Endothelial cell of umbilical vein (primary cell): ENCODE results near the gene AXDND1. TPM values are rescaled to one million over a fixed set of nuclear protein-coding genes. Genes with fewer than 3 reads are reported as not detected.
"Not testable (repeated sequence)": the region's sequence is repeated elsewhere in the genome, so short reads cannot be mapped to it uniquely, and the experiment has no call there.

Source experiments
- BruUV-seq: library from RNA; stranded (reverse); fragments of 400-500 nt; replicated peaks from 2 replicates; lab custom pipeline; 2021; lab: Mats Ljungman, UMichigan
- CTCF ChIA-PET: fragments of 300-600, 350-600 bp; sonication (Branson Sonifier 250); formaldehyde crosslinking; loops from one replicate; lab custom pipeline; 2021; ENCODE audit warnings: antibody characterized with exemption, inconsistent platforms; lab: Charles Lee
- POLR2A ChIA-PET: fragments of 300-600, 350-600 bp; sonication (Branson Sonifier 250); formaldehyde crosslinking; loops from one replicate; lab custom pipeline; 2021; ENCODE audit warnings: antibody characterized with exemption, inconsistent platforms; lab: Charles Lee
- DNase-seq: peaks from one replicate; pipeline ENCODE4 v3.0.0-alpha.2; 2011; ENCODE audit warnings: low read depth, low spot score
- FAIRE-seq: peaks from 2 replicates; lab custom pipeline; 2011; peaks lifted over from hg19 to GRCh38; lab: Jason Lieb, UNC
- H2AFZ ChIP-seq: 2 replicates; pipeline ENCODE4 v1.6.0; 2012; ENCODE audit warnings: low read depth, low read length, control low read depth, inconsistent platforms
- H3K27ac ChIP-seq: 2 replicates; pipeline ENCODE4 v1.5.1; 2011; ENCODE audit warnings: low read depth, mild to moderate bottlenecking, control low read depth, low read length, moderate library complexity; ENCODE audit not compliant: insufficient read depth
- H3K27me3 ChIP-seq, 2 experiments: 2 replicates each; pipeline versions ENCODE4 v1.6.0 to v1.6.1; 2011; ENCODE audit warnings: low read length in 2 of 2, mixed read lengths in 1 of 2; ENCODE audit not compliant: control insufficient read depth in 2 of 2, insufficient read depth in 2 of 2
- H3K36me3 ChIP-seq, 2 experiments: 2 replicates in 1 of 2; 3 replicates in 1 of 2; pipeline ENCODE4 v1.5.1; 2011; ENCODE audit warnings: low read length in 2 of 2, mild to moderate bottlenecking in 1 of 2, moderate library complexity in 1 of 2; ENCODE audit not compliant: control insufficient read depth in 2 of 2, insufficient read depth in 2 of 2; ENCODE audit errors: extremely low read depth in 1 of 2
- H3K4me1 ChIP-seq: 3 replicates; pipeline ENCODE4 v1.5.1; 2011; ENCODE audit warnings: mild to moderate bottlenecking, low read length; ENCODE audit not compliant: control insufficient read depth, insufficient read depth; ENCODE audit errors: extremely low read depth
- H3K4me2 ChIP-seq: 2 replicates; pipeline ENCODE4 v1.6.1; 2011; ENCODE audit warnings: low read length, control low read depth, mixed read lengths; ENCODE audit not compliant: insufficient read depth
- H3K4me3 ChIP-seq, 3 experiments: fragments of 200-600 bp in 1 of 3; sonication (generic), shearing (Covaris generic) in 1 of 3; replicated peaks in 1 of 3; 2 replicates each; pipeline ENCODE4 v1.5.1; 2011 to 2016; ENCODE audit warnings: control low read depth in 3 of 3, low read length in 3 of 3, mild to moderate bottlenecking in 2 of 3, inconsistent platforms in 1 of 3, low read depth in 1 of 3, moderate library complexity in 1 of 3; ENCODE audit not compliant: insufficient read depth in 1 of 3
- H3K79me2 ChIP-seq: 2 replicates; pipeline ENCODE4 v1.6.0; 2012; ENCODE audit warnings: low read length, inconsistent platforms; ENCODE audit not compliant: control insufficient read depth, insufficient read depth
- H3K9ac ChIP-seq: replicated peaks from 2 replicates; pipeline ENCODE3; 2011; ENCODE audit warnings: low read length, control low read depth; ENCODE audit not compliant: insufficient read depth; ENCODE audit errors: extremely low read depth
- H3K9me1 ChIP-seq: replicated peaks from 3 replicates; pipeline ENCODE4 v1.6.0; 2011; ENCODE audit warnings: mild to moderate bottlenecking, low read length; ENCODE audit not compliant: control insufficient read depth, insufficient read depth; ENCODE audit errors: extremely low read depth
- H3K9me3 ChIP-seq: replicated peaks from 2 replicates; pipeline ENCODE4 v1.5.1; 2012; ENCODE audit warnings: low read length, inconsistent platforms; ENCODE audit not compliant: control insufficient read depth, insufficient read depth
- H4K20me1 ChIP-seq: replicated peaks from 2 replicates; pipeline ENCODE3; 2011; ENCODE audit warnings: mild to moderate bottlenecking, low read length; ENCODE audit not compliant: control insufficient read depth, insufficient read depth; ENCODE audit errors: extremely low read depth
- FOS ChIP-seq: IDR thresholded peaks from 2 replicates; pipeline ENCODE4 v1.6.1; 2011; ENCODE audit warnings: mild to moderate bottlenecking, low read length, moderate library complexity, borderline replicate concordance; ENCODE audit not compliant: insufficient read depth
- POLR2A ChIP-seq: IDR thresholded peaks from 2 replicates; pipeline ENCODE4 v1.6.1; 2012; ENCODE audit warnings: low read depth, mild to moderate bottlenecking, control low read depth, low read length
- dilution Hi-C: fragments of 300-500 bp; cut with MboI; formaldehyde crosslinking; loops from one replicate; pipeline ENCODE4 v1.15.0; 2019; ENCODE audit warnings: low sequenced_read_pairs; ENCODE audit not compliant: extremely low pct_ligation_motif_present
- intact Hi-C: fragments of 100-400 bp; cut with micrococcal nuclease; formaldehyde crosslinking; loops from one replicate; pipeline ENCODE4 v1.10.0; 2022
- polyA plus RNA-seq, 4 experiments: library from polyadenylated mRNA; depleted of rRNA in 3 of 4; stranded (reverse) in 3 of 4; unstranded in 1 of 4; fragments of >200 nt; gene quantifications; 2 replicates each; pipeline versions ENCODE4 v1.2.1 to v1.2.3, GENCODE V29; 2011 to 2012; ENCODE audit warnings: missing spikeins in 1 of 4
- total RNA-seq: library from RNA; stranded (reverse); gene quantifications from 2 replicates; pipeline ENCODE4 v1.2.3, GENCODE V29; 2021
- TF ChIP-seq, protein P1 (sequence below), 2 donors: IDR thresholded peaks; 1 replicate in 1 of 2; 2 replicates in 1 of 2; pipeline ENCODE4 v1.5.1; 2011; ENCODE audit warnings: low read length in 2 of 2, mild to moderate bottlenecking in 2 of 2, moderate library complexity in 2 of 2, control low read depth in 1 of 2, inconsistent platforms in 1 of 2, low read depth in 1 of 2; ENCODE audit not compliant: insufficient read depth in 1 of 2; ENCODE audit errors: extremely low read depth in 1 of 2

The AXDND1 gene
- total and polyA plus RNA-seq, 2 donors (not counting 3 experiments of a cell fraction or from before 2014, with no cell fraction given) = 0.17 TPM; not detected in 1

DNA sequence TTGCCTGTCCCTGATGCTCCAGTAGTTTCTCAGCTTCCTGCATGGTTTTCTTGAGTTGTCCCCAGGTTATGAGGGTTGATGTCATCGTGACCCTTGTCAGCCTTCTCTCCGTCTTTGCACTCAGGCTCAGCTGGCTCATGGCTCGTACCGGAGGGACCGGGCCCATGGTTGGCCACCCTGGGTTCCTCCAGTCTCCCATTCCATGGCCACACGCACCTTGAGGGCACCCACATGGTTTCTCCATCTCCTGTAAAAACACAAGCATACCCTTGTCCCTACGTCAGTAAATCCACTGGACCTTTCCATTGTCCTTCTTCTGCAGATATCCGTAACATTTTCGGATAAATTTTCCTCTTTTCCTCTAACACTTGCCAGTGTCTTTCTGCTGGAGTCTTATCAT lies 73.9 kb downstream of the AXDND1 start:
- BruUV-seq, CTCF ChIA-PET, H3K27ac ChIP-seq, POLR2A ChIA-PET, H3K4me3 ChIP-seq, H3K4me2 ChIP-seq, H3K9me3 ChIP-seq, H3K9me1 ChIP-seq, H3K4me1 ChIP-seq, H2AFZ ChIP-seq, FAIRE-seq, dilution Hi-C loops, H3K79me2 ChIP-seq, H3K36me3 ChIP-seq, DNase-seq, H4K20me1 ChIP-seq, H3K27me3 ChIP-seq, H3K9ac ChIP-seq: not testable (repeated sequence)
- intact Hi-C loops = loop anchor here (10.0 kb wide), 1 partner anchor 185 kb away; no protein-coding TSS in a partner anchor

DNA sequence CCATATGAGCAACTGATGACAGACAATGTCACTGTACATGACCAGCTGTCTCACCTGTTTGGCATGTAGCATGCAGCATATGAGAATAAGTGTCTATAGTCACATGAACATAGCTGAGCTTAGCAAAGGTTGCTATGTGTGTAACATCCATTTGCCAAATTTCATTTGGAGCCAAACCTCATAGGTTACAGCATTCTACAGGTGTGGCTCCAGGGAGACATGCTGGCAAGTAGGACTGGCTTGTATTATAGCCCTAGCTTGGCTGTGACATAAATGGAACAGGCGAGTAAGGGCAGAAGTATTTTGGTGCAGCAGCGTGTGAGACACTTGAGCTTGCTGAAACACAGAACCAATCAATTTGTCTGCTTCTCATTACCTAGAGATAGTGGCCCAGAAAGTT lies 74.5 kb downstream of the AXDND1 start:
- POLR2A ChIA-PET, CTCF ChIA-PET, H3K4me1 ChIP-seq, H3K9ac ChIP-seq, BruUV-seq, dilution Hi-C loops, H2AFZ ChIP-seq, H3K9me1 ChIP-seq, H3K4me2 ChIP-seq, H3K4me3 ChIP-seq, FAIRE-seq, H3K27ac ChIP-seq, H3K9me3 ChIP-seq, H3K27me3 ChIP-seq, H3K79me2 ChIP-seq, DNase-seq, H3K36me3 ChIP-seq, H4K20me1 ChIP-seq, intact Hi-C loops: not testable (repeated sequence)

DNA sequence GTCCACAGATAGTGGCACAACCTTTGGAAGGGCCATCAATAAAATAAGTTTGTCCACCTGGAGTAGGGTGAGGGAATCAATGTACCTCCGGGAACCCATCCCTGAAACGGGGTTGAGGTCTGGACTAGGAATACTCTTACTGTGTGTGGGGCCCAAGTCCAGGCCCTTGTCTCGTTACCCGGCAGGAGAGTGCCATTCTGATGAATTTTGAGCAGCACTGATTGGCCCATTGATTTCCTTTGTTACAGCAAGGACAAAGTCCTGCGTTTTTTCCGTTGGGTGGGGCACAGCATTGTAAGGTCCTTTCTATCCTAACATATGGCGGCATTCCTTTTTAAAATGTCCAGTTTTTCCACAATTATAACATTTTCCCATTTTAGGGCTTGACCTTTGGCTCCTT lies 75.2 kb downstream of the AXDND1 start:
- ChIA-PET POLR2A (no interaction called here), CTCF (no interaction called here)
- Histone ChIP-seq H3K4me2 (no peak overlapping the region), H2AFZ (no peak overlapping the region), H3K27ac (no peak overlapping the region), H3K9me3 (no peaks in the 10 kb centered on the region), H3K79me2 (no peaks in the 10 kb centered on the region), H4K20me1 (no peaks in the 10 kb centered on the region), H3K36me3 (no peaks in the 10 kb centered on the region), H3K9ac (no peak overlapping the region), H3K4me3 (no peak overlapping the region), H3K4me1 (no peaks in the 10 kb centered on the region), H3K9me1 (no peaks in the 10 kb centered on the region), H3K27me3 (no peaks in the 10 kb centered on the region)
- dilution Hi-C loops = no loop called here
- no peak for FAIRE-seq
- intact Hi-C loops = no loop called here
- no peak for DNase-seq
- no TSS peak for BruUV-seq
- TF ChIP-seq, protein P1, sequence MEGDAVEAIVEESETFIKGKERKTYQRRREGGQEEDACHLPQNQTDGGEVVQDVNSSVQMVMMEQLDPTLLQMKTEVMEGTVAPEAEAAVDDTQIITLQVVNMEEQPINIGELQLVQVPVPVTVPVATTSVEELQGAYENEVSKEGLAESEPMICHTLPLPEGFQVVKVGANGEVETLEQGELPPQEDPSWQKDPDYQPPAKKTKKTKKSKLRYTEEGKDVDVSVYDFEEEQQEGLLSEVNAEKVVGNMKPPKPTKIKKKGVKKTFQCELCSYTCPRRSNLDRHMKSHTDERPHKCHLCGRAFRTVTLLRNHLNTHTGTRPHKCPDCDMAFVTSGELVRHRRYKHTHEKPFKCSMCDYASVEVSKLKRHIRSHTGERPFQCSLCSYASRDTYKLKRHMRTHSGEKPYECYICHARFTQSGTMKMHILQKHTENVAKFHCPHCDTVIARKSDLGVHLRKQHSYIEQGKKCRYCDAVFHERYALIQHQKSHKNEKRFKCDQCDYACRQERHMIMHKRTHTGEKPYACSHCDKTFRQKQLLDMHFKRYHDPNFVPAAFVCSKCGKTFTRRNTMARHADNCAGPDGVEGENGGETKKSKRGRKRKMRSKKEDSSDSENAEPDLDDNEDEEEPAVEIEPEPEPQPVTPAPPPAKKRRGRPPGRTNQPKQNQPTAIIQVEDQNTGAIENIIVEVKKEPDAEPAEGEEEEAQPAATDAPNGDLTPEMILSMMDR (IDR thresholded peaks at IDR 0.05; ENCODE audit: extremely low read depth in 1 of 2, insufficient read depth in 1 of 2, low read depth in 1 of 2, low read length in 2 of 2) = no peak
- TF ChIP-seq POLR2A (no peak), FOS (no peak)
